NT2/D1 (cell line): Measurements from ENCODE around the gene KRTAP5-6.

Experiments
- SUZ12 ChIP-seq: IDR thresholded peaks from 2 replicates; pipeline ENCODE4 v1.6.1; 2011; ENCODE audit not compliant: insufficient read length, insufficient read depth; ENCODE audit errors: extremely low read depth
- YY1 ChIP-seq: IDR thresholded peaks from 2 replicates; pipeline ENCODE4 v1.6.1; 2011; ENCODE audit not compliant: insufficient read length, insufficient read depth

DNA sequence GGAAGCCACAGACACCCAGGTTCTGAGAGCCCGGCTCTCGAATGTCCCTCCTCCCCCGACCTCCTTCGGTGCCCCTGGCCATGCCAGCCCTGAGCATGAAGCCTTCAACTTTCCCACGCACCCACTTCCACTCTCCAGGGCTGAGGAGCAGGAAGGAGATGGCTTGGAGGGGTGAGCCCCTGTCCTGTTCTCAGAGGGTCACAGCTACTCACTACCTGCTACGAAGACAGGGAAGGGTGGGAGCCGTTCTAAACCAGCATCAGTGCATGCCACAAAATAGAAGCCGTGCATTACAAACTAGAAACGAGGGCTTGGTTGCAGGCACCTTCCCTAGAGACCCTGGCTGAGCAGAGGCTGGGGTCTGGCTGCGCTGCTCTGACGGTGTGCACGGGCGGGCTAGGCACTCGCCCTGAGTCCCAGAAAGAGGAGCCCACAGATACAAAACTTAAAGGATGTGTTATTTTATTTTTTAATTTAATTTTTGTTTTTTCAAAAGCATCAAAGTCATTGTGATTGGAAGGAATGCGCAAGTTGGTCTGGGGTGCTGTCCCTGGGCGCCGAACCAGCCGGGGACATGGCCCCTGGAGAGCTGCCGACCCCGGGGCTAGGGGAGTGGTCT lies 4.2 kb upstream of the KRTAP5-6 start:
- TF ChIP-seq YY1, result no peak
- TF ChIP-seq SUZ12, result no peak
